ENCODE data around the gene LGALS12. TPM values are rescaled to one million over a fixed set of nuclear protein-coding genes. Genes with fewer than 3 reads are reported as not detected.

The LGALS12 gene
- total RNA-seq, 1 experiment from 2014 or later, result 0.07 TPM

GRCh38 chr11:63532117-63532516 lies 26.2 kb downstream of the LGALS12 start:
- Histone ChIP-seq H3K9me2 (replicated peaks; ENCODE audit: low read length) (no peaks in the 10 kb centered on the region), H3K27me3 (ENCODE audit: low read length) (no peaks in the 10 kb centered on the region), H3K79me2 (ENCODE audit: low read length) (no peaks in the 10 kb centered on the region), H3K4me2 (ENCODE audit: low read length) (peak overlapping the region; percentile 42), H3K4me1 (ENCODE audit: insufficient read depth, low read length) (peaks cover 31% of the 10 kb centered on the region), H3K27ac (ENCODE audit: low read length) (peak overlapping the region; percentile 16; the same call in 1 of the 2 replicates), H3K9ac (ENCODE audit: low read length) (no peak overlapping the region), H3K9me3 (ENCODE audit: low read length) (no peaks in the 10 kb centered on the region), H3F3A (ENCODE audit: low read length, unreplicated experiment) (no peaks in the 10 kb centered on the region), H3K36me3 (ENCODE audit: low read depth, low read length) (no peaks in the 10 kb centered on the region), H2AFZ (ENCODE audit: low read length) (0 out of 2 replicates have a peak overlapping the region, but pooled peaks have one; percentile 15), H4K20me1 (ENCODE audit: low read length) (no peaks in the 10 kb centered on the region), H3K4me3 (ENCODE audit: low read length) (no peak overlapping the region)
- ATAC-seq (no peak), DNase-seq (no peak)
- ChIA-PET CTCF (no interaction called here), POLR2A (ENCODE audit: unreplicated experiment) (no interaction called here)
- intact Hi-C loops (cut with micrococcal nuclease), result no loop called here
- TF ChIP-seq CTCF (conservative IDR thresholded peaks at IDR 0.05; ENCODE audit: low read depth, low read length), result no peak
- no peak for TF ChIP-seq EZH2phosphoT487 (IDR thresholded peaks at IDR 0.05; ENCODE audit: borderline replicate concordance, low read length)
- no peak for TF ChIP-seq EZH2 (IDR thresholded peaks at IDR 0.05; ENCODE audit: low read length, unreplicated experiment)
- no TSS peak for BruUV-seq (replicated peaks)

- Histone ChIP-seq H3K9me2 (replicated peaks; ENCODE audit: low read length) (no peaks in the 10 kb centered on the region), H3K9ac (ENCODE audit: low read length) (no peak overlapping the region), H3K4me2 (ENCODE audit: low read length) (no peak overlapping the region), H3K4me3 (ENCODE audit: low read length) (no peak overlapping the region), H3K9me3 (ENCODE audit: low read length) (no peaks in the 10 kb centered on the region), H2AFZ (ENCODE audit: low read length) (0 out of 2 replicates have a peak overlapping the region, but pooled peaks have one; percentile 1), H3K27ac (ENCODE audit: low read length) (no peak overlapping the region), H3K27me3 (ENCODE audit: low read length) (no peaks in the 10 kb centered on the region), H4K20me1 (ENCODE audit: low read length) (no peaks in the 10 kb centered on the region), H3K79me2 (ENCODE audit: low read length) (no peaks in the 10 kb centered on the region), H3F3A (ENCODE audit: low read length, unreplicated experiment) (no peaks in the 10 kb centered on the region), H3K4me1 (ENCODE audit: insufficient read depth, low read length) (peaks cover 35% of the 10 kb centered on the region), H3K36me3 (ENCODE audit: low read depth, low read length) (no peaks in the 10 kb centered on the region)
- POLR2A ChIA-PET (ENCODE audit: unreplicated experiment), result no interaction called here
- CTCF ChIA-PET, result no interaction called here
- no peak for TF ChIP-seq CTCF (conservative IDR thresholded peaks at IDR 0.05; ENCODE audit: low read depth, low read length)
- TF ChIP-seq EZH2 (IDR thresholded peaks at IDR 0.05; ENCODE audit: low read length, unreplicated experiment), result no peak
- no peak for TF ChIP-seq EZH2phosphoT487 (IDR thresholded peaks at IDR 0.05; ENCODE audit: borderline replicate concordance, low read length)
- DNase-seq (no peak), ATAC-seq (no peak)
- intact Hi-C loops (cut with micrococcal nuclease), result no loop called here
- no TSS peak for BruUV-seq (replicated peaks)
Measured at GRCh38 chr11:63532799-63533475, 27.1 kb downstream of the LGALS12 start.

- intact Hi-C loops (cut with micrococcal nuclease), result no loop called here
- ChIA-PET POLR2A (ENCODE audit: unreplicated experiment) (no interaction called here), CTCF (no interaction called here)
- DNase-seq (no peak), ATAC-seq (no peak)
- BruUV-seq (replicated peaks), result no TSS peak
- Histone ChIP-seq H3K27ac (ENCODE audit: low read length) (no peak overlapping the region), H2AFZ (ENCODE audit: low read length) (no peak overlapping the region), H3K36me3 (ENCODE audit: low read depth, low read length) (no peaks in the 10 kb centered on the region), H3K4me2 (ENCODE audit: low read length) (no peak overlapping the region), H3K9ac (ENCODE audit: low read length) (no peak overlapping the region), H3K79me2 (ENCODE audit: low read length) (no peaks in the 10 kb centered on the region), H3F3A (ENCODE audit: low read length, unreplicated experiment) (no peaks in the 10 kb centered on the region), H4K20me1 (ENCODE audit: low read length) (no peaks in the 10 kb centered on the region), H3K9me2 (replicated peaks; ENCODE audit: low read length) (no peaks in the 10 kb centered on the region), H3K4me1 (ENCODE audit: insufficient read depth, low read length) (peaks cover 35% of the 10 kb centered on the region), H3K9me3 (ENCODE audit: low read length) (no peaks in the 10 kb centered on the region), H3K4me3 (ENCODE audit: low read length) (no peak overlapping the region), H3K27me3 (ENCODE audit: low read length) (no peaks in the 10 kb centered on the region)
- no peak for TF ChIP-seq CTCF (conservative IDR thresholded peaks at IDR 0.05; ENCODE audit: low read depth, low read length)
- TF ChIP-seq EZH2phosphoT487 (IDR thresholded peaks at IDR 0.05; ENCODE audit: borderline replicate concordance, low read length), result no peak
- no peak for TF ChIP-seq EZH2 (IDR thresholded peaks at IDR 0.05; ENCODE audit: low read length, unreplicated experiment)
Measured at GRCh38 chr11:63534076-63534475, 28.2 kb downstream of the LGALS12 start.
